ENCODE data around the gene EVC2. TPM values are rescaled to one million over a fixed set of nuclear protein-coding genes. Genes with fewer than 3 reads are reported as not detected.

Gene EVC2
- total and polyA plus RNA-seq, 12 donors, result 0.66 to 3.4 (median 1.7) TPM

DNA sequence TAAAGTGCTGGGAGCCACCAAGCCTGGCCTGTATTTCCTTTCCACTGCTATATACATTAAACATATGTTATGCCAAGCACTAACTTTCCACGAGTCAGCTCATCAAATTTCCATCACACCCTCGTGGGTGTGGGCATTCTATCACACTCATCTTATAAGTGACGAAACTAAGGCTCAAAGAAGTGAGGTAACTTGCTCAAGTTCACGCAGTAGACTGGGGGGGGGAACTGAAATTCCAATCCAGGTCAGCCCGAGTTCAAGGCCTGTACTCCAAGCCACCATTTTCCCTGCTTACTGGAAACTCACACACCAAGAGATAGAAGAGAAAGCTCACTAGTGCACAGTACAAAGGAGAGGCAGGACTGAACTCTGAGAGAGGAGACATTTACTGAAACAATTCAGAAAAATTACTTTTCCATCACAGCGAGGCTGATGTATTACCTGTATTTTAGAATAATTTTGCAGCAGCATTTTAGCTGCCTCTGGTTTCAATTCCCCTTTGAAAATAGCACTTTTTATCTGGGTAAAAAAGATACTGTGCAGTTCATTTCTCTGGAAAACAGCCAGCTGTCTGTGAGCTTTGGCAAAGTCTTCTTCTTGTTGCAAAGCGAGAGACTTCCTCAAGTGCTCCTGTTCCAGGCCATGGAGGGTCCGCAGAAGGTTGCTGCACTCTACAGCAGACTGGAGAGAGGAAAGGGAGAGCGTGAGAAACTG is 76.8 kb downstream of the EVC2 start:
- Histone ChIP-seq H3K9me3 (replicated peaks in 1 of 3) (no peaks in the 10 kb centered on the region), H3K27ac (no peak overlapping the region), H3K27me3 (no peaks in the 10 kb centered on the region), H3K4me1 (replicated peaks in 1 of 2) (no peaks in the 10 kb centered on the region), H3K4me3 (no peak overlapping the region), H3K36me3 (replicated peaks in 1 of 2) (no peaks in the 10 kb centered on the region)
- intact Hi-C loops (cut with DNase I), result no loop called here
- WGBS, 4 donors, result 69 to 76% (median 74%) methylated on average over 9 of the region's 9 CpGs
- DNase-seq, result no peak
- no peak for TF ChIP-seq POLR2A (IDR thresholded peaks at IDR 0.05)
- TF ChIP-seq, protein P1, sequence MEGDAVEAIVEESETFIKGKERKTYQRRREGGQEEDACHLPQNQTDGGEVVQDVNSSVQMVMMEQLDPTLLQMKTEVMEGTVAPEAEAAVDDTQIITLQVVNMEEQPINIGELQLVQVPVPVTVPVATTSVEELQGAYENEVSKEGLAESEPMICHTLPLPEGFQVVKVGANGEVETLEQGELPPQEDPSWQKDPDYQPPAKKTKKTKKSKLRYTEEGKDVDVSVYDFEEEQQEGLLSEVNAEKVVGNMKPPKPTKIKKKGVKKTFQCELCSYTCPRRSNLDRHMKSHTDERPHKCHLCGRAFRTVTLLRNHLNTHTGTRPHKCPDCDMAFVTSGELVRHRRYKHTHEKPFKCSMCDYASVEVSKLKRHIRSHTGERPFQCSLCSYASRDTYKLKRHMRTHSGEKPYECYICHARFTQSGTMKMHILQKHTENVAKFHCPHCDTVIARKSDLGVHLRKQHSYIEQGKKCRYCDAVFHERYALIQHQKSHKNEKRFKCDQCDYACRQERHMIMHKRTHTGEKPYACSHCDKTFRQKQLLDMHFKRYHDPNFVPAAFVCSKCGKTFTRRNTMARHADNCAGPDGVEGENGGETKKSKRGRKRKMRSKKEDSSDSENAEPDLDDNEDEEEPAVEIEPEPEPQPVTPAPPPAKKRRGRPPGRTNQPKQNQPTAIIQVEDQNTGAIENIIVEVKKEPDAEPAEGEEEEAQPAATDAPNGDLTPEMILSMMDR (IDR thresholded peaks at IDR 0.05), result no peak

DNA sequence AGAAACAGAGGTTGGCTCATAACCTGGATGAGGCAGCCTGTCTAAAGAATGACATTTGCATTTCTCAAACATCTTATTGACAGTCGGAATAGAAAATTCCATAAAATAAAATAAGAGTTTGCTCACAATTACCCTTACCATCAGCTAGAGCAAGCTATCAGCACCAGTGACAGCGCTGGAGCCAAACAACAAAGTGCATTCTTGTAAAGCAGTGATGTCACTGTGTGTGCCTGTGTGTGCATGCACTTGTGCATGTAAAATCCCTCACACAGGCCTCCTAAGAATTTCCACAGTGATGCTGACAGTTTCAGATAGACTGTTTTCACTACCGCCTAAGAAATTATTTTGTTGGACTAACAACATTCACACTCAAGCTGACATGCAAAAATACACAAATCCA is 77.6 kb downstream of the EVC2 start:
- Histone ChIP-seq H3K4me3 (no peak overlapping the region), H3K27ac (no peak overlapping the region), H3K4me1 (replicated peaks in 1 of 2) (no peaks in the 10 kb centered on the region), H3K27me3 (no peaks in the 10 kb centered on the region), H3K9me3 (replicated peaks in 1 of 3) (no peaks in the 10 kb centered on the region), H3K36me3 (replicated peaks in 1 of 2) (no peaks in the 10 kb centered on the region)
- TF ChIP-seq, protein P1 (IDR thresholded peaks at IDR 0.05), result no peak
- no peak for TF ChIP-seq POLR2A (IDR thresholded peaks at IDR 0.05)
- WGBS, 4 donors, result 90 to 95% (median 93%) methylated on average over 3 of the region's 3 CpGs
- no peak for DNase-seq
- intact Hi-C loops (cut with DNase I), result no loop called here

- no peak overlapping the region for H3K4me3 ChIP-seq
- TF ChIP-seq POLR2A (IDR thresholded peaks at IDR 0.05), result no peak
- TF ChIP-seq, protein P1 (IDR thresholded peaks at IDR 0.05), result no peak
- intact Hi-C loops (cut with DNase I), result no loop called here
- H3K27ac ChIP-seq, result no peak overlapping the region
- H3K36me3 ChIP-seq (replicated peaks in 1 of 2), result no peaks in the 10 kb centered on the region
- H3K9me3 ChIP-seq (replicated peaks in 1 of 3), result no peaks in the 10 kb centered on the region
- WGBS, 4 donors, result 72 to 91% (median 81%) methylated on average over 2 to 4 of the region's 4 CpGs
- no peaks in the 10 kb centered on the region for H3K4me1 ChIP-seq (replicated peaks in 1 of 2)
- H3K27me3 ChIP-seq, result no peaks in the 10 kb centered on the region
- no peak for DNase-seq
Observed at GRCh38 chr4:5629542-5629941, 78.8 kb downstream of the EVC2 start.

DNA sequence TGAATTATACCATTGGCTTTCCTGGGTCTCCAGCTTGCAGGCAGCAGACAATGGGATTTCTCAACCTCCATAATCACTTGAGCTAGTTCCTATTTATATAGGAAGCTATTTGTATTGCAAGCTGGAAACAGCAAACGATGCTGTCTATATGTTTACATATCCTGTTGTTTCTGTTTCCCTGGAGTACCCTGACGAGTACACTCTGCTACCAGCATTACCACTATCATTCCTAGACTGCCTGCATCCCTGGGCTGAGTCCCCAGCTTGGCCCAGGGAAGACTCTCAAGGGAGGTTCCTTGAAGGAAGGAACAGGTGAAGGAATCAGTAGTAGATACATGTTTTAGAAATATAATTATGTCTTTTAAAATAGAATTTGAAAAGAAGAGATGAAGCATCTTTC is 81.4 kb downstream of the EVC2 start:
- DNase-seq, result no peak
- intact Hi-C loops (cut with DNase I), result no loop called here
- Histone ChIP-seq H3K4me1 (replicated peaks in 1 of 2) (no peaks in the 10 kb centered on the region), H3K27me3 (no peaks in the 10 kb centered on the region), H3K4me3 (no peak overlapping the region), H3K36me3 (replicated peaks in 1 of 2) (no peaks in the 10 kb centered on the region), H3K27ac (no peak overlapping the region), H3K9me3 (replicated peaks in 1 of 3) (no peaks in the 10 kb centered on the region)
- TF ChIP-seq, protein P1 (IDR thresholded peaks at IDR 0.05), result no peak
- no peak for TF ChIP-seq POLR2A (IDR thresholded peaks at IDR 0.05)
- 67 to 70% (median 68%) methylated on average over 2 of the region's 2 CpGs for WGBS, 4 donors
